ENCODE data around the gene TMEM119.
"Not testable (repeated sequence)": the region's sequence is repeated elsewhere in the genome, so short reads cannot be mapped to it uniquely, and the experiment has no call there.

TMEM119 gene

DNA sequence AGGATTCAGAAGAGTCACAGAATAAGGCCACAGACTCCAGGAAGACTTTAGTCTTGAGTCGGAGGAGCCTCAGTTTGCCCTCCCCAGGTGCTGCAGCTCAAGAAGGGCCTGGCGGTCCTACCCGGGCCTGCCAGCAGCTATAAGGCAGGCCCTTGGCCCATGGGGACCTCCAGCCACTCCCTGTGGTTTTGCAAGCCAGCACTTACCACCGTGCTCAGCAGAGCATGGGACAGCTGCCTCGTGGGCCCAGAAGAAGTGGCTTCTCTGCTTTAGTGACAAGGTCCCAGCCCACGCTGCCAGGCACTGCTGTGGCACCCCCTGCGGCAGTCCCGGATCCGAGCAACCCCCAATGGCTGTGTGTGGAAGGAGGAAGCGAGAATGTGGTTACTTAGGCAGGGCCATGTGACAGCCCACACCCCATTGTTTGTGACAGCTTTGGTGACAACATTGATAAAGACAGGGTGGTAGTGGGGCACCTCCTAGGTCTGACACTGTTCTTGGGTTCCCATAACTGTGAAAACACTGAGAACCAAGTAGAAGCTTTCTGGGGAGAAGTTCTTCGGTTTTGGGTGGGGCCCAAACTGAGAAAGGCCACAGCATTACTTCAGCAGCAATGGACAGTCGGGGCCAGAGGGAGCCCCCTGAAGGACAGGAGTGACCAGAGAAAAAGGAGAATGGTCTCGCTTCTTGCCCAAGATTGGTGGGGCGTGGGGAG lies 35.8 kb upstream of the TMEM119 start, which contains the start of gene SELPLG:
TSS of gene SELPLG (minus strand) at position 361 of the 715 bp plus-strand sequence. CDS start 9,587 bp downstream, outside the sequence.
- peak; percentile 93 to 95 for DNase-seq

DNA sequence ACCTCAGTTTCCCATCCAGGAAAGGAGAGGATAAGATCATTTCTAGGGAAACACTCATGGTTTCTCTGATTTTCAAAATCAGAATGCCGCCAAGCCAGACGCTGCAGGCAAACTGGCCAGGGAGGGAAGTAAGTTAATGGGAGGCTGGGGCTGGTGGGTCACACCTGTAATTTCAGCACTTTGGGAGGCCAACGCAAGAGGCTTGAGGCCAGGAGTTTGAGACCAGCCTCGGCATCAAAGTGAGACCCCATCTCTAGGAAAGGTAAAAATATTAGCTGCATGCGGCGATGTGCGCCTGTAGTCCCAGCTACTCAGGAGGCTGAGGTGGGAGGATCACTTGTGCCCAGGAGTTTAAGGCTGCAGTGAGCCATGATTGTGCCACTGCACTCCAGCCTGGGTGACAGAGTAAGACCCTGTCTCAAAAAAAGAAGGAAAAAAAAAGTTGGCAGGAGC lies 35.2 kb upstream of the TMEM119 start:
- DNase-seq: no peak

- not testable (repeated sequence) for DNase-seq
Measured at GRCh38 chr12:108631261-108631660, 33.4 kb upstream of the TMEM119 start.

- peak; percentile 45 to 48 for DNase-seq
Measured at GRCh38 chr12:108630481-108631207, 32.8 kb upstream of the TMEM119 start.

DNA sequence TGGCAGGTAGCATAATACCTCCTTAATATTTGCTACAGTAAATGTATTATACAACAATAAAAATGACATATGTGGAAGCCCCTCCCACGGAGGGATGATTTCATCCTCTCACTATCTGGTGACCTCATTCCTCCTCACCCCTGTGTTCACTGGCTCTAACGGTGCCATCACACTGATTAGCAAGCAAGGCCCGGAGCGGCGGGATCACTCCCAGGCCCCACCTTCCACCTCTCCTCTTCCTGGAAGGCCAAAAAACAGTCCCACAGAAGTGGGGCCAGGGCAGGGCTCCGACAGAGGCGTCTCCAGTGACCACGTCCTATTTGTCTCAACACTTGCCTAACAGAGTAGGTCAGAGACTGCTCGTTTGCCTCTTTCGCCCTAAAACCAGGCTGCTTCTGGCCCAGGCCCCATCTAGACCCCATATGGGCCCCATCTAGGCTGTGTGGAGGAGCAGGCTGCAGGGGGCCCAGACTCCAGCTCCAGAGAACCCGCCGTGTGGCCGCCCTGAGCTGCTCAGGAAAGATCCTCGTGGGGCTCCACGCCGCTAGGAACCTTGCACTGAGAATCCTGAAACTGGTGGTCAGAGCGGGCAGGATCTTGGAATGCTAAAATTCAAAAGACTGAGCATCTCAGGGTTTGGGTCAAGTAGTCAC lies 32.1 kb upstream of the TMEM119 start:
- peak; percentile 73 to 82 for DNase-seq

DNA sequence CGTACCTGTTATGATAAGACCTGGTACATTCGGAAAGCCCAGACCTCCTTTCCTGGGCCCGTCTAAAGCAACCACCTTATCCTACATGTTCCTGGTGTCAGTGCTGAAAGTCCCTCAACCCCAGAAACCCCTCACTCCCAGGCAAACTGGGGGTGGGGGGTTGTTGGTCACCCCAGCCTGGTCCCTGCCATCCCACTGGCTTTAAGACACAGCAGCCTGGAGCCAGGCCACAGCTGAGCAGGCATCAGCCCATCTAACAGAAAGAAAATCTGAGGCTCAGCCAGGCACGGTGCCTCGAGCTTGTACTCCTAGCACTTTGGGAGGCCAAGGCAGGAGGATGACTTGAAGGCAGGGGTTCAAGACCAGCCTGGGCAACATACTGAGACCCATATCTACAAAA lies 31.3 kb upstream of the TMEM119 start:
- no peak for DNase-seq

DNA sequence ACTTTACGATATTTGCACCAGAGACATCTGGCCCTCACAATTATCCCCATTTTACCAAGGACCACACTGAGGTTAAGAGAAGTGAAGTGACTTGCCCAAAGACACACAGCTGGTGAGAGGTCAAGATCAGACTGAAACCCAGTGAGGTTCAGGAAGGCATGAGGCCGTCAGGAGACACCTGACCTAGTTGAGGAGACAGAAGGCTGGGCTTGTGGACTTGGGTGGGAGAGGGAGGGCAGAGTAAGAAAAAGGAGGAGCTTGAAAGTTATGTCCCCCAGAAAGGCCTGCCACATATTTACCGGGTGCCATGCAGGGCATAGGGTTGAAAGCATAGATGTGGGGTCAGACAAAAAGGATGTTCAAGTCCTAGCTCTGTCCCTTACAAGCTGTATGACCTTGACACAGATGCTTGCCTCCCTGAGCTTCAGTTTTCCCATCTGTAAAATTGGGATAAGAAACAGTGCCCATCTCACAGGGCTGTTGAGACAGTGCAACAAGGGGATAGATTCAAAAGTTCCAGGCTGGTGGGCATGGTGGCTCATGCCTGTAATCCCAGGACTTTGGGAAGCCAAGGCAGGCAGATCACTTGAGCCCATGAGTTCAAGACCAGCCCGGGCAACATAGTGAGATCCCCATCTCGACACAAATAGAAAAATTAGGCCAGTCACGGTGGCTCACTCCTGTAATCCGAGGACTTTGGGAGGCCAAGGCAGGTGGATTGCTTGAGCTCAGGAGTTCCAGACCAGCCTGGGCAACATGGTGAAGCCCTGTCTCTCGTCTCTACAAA lies 29.4 kb upstream of the TMEM119 start:
- no peak for DNase-seq

- no peak for DNase-seq
Measured at GRCh38 chr12:108625228-108625627, 27.3 kb upstream of the TMEM119 start.

DNA sequence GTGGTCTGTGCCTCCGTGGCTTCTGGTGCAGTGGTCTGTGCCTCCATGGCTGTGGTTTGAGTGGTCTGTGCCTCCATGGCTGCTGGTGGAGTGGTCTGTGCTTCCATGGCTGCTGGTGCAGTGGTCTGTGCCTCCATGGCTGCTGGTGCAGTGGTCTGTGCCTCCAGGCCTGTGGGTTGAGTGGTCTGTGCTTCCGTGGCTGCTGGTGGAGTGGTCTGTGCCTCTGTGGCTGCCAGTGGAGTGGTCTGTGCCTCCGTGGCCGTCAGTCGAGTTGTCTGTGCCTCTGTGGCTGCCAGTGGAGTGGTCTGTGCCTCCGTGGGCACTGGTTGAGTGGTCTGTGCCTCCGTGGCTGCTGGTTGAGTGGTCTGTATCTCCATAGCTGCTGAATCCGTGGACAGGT lies 25.7 kb upstream of the TMEM119 start:
- DNase-seq: no peak

DNA sequence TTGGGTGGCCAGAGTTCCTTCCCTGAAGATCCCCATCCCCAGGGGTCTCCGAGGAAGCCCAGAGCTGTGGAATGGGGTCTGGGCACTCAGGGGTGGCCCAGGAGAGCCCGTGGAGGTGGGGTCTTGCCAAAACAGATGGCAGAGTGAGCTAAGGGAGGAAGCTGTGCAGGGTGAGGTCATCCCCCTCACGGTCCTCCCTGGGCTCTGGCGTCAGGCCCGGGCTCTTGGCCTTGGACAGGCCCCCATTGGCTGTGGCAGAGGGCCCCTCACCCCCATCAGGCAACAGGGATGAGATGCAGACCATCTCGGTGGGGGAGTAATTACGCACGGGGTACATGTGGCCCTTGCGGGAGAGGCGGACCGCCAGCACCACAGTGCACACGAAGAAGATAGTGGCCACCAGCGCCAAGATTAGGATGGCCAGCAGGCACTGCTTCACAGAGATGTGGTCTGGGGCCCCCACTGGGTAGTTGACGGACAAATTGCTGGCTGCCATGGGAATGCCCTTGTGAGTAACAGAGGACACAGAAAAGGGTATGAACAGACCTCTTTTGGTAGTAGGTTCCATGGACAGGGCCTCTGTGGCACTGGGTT lies 25.1 kb upstream of the TMEM119 start:
- DNase-seq: no peak

DNA sequence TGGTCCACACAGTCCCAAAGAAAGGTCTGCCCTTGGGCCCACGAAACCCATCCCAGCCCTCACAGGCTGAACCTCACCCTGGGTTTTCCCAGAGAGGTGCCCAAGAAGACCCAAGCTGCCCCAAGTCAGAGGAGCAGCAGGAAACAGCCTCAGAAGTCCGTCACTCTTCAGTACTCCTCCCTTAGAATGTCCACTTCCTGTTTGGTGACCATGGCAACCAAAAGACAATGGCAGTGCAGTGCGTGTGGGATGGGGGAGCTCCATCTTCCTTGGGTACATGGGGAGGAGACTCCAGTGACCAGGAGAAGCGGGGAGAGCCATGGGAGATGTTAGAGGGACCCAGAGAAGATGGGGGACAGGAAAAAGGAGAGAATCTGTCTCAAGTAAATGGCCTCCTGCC lies 24.5 kb upstream of the TMEM119 start:
- DNase-seq: peak; percentile 61 to 77

GRCh38 chr12:108621161-108621560 lies 23.3 kb upstream of the TMEM119 start:
- DNase-seq: no peak

GRCh38 chr12:108620236-108620879 lies 22.5 kb upstream of the TMEM119 start:
- no peak for DNase-seq

DNA sequence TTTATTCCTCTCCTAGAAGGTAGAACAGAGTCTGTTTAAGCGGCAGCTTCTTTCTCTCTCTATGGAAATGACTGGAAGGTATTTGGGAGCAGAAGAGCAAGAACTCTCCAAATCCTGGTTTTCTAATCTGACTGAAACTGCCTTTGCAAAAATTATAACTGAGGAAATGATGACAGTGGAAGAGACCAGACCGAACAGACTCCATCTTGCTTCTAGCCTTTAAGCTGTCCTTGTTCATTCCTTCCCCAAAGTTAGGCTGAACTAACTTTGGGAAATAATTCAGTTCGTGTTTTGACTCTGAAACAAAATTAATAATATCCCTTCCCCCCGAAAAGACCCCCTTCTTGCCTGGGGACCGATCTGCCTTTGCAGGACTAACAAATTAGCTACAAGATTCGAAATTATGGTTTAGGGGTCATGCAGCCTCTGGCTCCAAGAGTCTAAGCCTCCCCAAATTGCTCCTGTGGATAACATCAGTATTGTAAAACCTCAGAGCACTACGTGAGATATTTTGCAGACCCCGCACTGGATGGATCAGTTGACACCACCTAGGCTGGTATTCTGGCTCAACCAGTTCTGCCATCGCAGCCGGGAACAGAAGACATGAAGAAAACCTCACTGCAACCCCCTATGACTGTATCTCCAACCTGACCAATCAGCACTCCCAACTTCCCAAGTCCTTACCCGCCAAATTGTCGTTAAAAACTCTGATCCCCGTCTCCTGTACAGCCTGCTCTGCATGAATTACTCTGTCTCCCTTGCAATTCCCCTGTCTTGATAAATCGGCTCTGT lies 21.7 kb upstream of the TMEM119 start:
- DNase-seq: no peak

- DNase-seq: not testable (repeated sequence)
Measured at GRCh38 chr12:108618953-108619274, 21.0 kb upstream of the TMEM119 start.

DNA sequence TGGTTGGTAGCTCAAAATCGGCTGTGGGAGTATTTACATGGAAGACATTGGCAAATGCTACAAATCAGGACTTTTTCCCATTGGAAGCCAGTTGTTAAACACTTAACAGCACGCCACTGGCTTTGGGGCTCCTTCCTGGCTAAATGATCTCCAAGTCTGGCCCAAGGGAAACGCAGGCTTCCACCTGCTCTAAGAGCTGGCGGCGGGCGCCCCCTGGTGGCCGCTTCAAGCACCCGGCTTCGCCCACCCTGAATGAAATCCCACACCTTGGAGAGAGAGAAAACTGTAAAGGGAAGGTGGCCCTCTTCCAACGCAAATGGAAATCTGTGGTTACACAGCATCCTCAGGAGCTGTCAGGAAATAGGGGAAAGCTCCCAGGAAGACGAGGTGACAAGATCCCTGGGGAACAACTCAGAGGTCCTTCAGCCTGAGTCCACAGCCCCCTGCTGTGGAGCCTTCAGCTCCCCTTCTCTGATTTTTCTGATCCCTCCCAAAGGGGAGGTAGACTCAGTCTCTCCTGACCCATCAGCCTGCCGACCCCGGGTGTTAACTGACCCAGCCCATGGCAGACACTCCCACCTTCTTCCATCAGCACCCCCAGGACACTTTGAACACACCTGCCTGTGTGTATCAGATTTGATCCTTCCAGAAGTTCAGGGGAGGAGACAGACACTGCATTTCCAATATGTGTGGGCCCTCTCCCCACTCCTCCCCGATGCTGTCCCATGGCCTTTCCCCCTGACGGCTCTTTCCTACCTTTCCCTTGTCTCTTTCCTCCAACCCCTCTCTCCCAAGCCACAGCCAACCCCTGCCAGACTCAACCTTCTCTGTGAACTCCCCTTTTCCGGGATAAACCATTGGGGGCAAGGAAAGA lies 20.4 kb upstream of the TMEM119 start:
- peak; percentile 76 to 77 for DNase-seq

DNA sequence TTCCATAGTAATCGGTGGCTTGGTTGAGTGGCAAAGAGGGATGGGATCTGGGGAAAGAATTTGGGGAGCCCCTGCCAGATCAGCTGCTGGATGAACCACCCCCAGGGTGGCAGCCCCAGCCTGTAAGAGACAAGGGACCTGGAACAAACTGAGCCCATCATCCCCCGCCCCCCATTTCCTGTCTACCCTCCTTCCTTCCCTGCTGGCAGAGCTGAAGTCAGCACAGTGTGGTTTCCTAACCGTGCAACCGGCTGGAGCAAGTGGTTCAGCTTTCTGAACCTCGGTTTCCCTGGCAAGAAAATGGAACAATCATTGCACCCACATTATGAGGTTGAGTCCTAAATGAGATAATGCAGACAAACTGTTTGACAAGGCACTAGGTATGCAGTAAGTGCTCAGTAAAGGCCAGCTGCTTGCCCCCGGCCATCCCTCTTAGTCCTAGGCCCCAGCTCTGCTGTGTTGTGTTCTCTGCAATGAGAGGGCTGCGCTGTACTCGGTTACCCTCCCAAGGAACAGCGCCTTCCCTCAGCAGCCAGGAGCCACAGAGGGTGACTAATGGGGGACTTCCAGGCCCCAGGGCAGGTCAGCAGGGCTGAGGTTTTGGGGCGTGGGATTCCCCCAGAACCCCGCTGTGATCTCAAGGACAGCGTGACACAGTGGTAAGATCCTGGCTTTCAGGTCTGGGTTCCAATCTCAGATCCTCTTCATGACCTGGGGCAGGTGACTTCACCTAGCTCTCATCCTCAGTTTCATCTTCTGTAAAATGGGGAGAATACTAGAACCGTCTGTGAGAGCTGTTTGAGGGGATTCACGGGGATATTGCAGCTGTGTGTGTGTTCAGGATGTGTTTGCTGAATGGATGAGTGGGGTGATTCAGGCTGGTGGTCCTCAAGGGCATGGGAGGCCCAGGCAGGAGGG lies 19.3 kb upstream of the TMEM119 start:
- DNase-seq: peak; percentile 83 to 84

DNA sequence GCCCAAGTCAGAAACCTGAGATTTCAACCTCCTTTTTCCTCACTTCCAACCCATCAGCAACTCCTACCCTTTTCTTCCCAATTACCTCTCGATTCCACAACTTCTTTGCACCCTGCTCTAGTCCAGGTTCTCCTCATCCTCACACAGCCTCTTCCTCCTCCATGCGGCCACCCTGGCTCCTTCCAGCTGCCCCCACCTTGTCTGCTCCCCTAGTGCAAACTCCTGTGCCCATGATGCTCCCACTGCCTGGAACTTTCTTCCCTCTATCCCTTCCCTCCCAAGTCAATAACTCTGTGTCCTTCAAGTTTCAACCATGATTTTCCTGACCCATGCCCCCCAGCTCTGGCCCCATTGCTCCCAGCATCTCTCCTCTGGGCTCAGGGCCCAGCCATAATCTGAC lies 18.5 kb upstream of the TMEM119 start:
- no peak for DNase-seq

DNA sequence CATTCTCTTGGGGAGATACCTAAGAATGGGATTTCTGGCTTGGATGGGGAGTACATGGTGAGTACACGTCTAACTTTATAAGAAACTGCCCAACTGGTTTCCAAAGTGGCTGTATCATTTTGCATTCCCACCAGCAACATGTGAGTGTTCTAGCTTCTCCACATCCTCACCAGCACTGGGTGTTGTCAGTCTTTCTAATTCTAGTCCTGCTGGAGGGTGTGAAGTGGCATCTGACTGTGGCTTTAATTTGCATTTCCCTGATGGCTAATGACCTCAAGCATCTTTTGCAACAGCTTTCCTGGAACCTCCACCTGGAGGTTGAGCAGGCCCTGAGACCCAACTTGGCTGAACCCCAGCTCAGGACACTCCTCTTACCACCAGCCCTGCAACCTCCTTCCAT lies 18.0 kb upstream of the TMEM119 start:
- DNase-seq: no peak

Measured in CD4-positive, alpha-beta T cell treated with Interleukin-4 for 1 hour (primary cell).